HG02973 (cell line): ENCODE measurements around the gene IGFLR1.
"Not testable (repeated sequence)": the region's sequence is repeated elsewhere in the genome, so short reads cannot be mapped to it uniquely, and the experiment has no call there.

Source experiments
- ATAC-seq: cut with Tn5 transposase; IDR thresholded peaks from one replicate; pipeline ENCODE4 v1.9.1; 2021; ENCODE audit warnings: moderate library complexity; ENCODE audit not compliant: unreplicated experiment

IGFLR1 gene

GRCh38 chr19:35713904-35714495, 28.3 kb downstream of the IGFLR1 start:
- ATAC-seq, result no peak

- ATAC-seq, result no peak
Measured at GRCh38 chr19:35713506-35713850, 28.8 kb downstream of the IGFLR1 start.

- no peak for ATAC-seq
Measured at GRCh38 chr19:35712567-35713505, 29.4 kb downstream of the IGFLR1 start.

GRCh38 chr19:35710784-35711723, 31.2 kb downstream of the IGFLR1 start:
- no peak for ATAC-seq

- no peak for ATAC-seq
Measured at GRCh38 chr19:35708391-35708790, 33.9 kb downstream of the IGFLR1 start.

- no peak for ATAC-seq
Measured at GRCh38 chr19:35704218-35704617, 38.0 kb downstream of the IGFLR1 start, which contains the start of gene ZBTB32. Gene ZBTB32 (plus strand): TSS chr19:35704558. CDS start chr19:35714627, 10,069 bp downstream.

GRCh38 chr19:35703343-35703742, 38.9 kb downstream of the IGFLR1 start:
- no peak for ATAC-seq

GRCh38 chr19:35702223-35703012, 39.8 kb downstream of the IGFLR1 start:
- ATAC-seq, result peak; percentile 92

- ATAC-seq, result no peak
Measured at GRCh38 chr19:35696835-35697234, 45.4 kb downstream of the IGFLR1 start.

- no peak for ATAC-seq
Measured at GRCh38 chr19:35695895-35696422, 46.3 kb downstream of the IGFLR1 start.

- peak; percentile 78 for ATAC-seq
Measured at GRCh38 chr19:35693835-35694599, 48.2 kb downstream of the IGFLR1 start.

- ATAC-seq, result no peak
Measured at GRCh38 chr19:35693422-35693821, 48.8 kb downstream of the IGFLR1 start.

GRCh38 chr19:35692010-35692409, 50.2 kb downstream of the IGFLR1 start:
- no peak for ATAC-seq

- ATAC-seq, result not testable (repeated sequence)
Measured at GRCh38 chr19:35691106-35691505, 51.1 kb downstream of the IGFLR1 start.

- no peak for ATAC-seq
Measured at GRCh38 chr19:35689836-35690235, 52.4 kb downstream of the IGFLR1 start.
